ENCODE measurements around the gene GUCD1.
A peak's percentile ranks its signal among the peaks of the same experiment; 100 is the strongest.
"Not testable (repeated sequence)": the region's sequence is repeated elsewhere in the genome, so short reads cannot be mapped to it uniquely, and the experiment has no call there.

The GUCD1 gene

GRCh38 chr22:24563246-24563645 is 8.3 kb upstream of the GUCD1 start:
- DNase-seq, result no peak

GRCh38 chr22:24559471-24559870 is 4.5 kb upstream of the GUCD1 start:
- no peak for DNase-seq

- DNase-seq, result peak; percentile 100
Measured at GRCh38 chr22:24555165-24556039, 464 bp upstream of the GUCD1 start, which contains the start of gene SNRPD3. Gene SNRPD3 (plus strand): TSS chr22:24555999. CDS start chr22:24557675, 1,676 bp downstream.

GRCh38 chr22:24553597-24554312 is 1.2 kb downstream of the GUCD1 start:
- no peak for DNase-seq

- DNase-seq, result not testable (repeated sequence)
Measured at GRCh38 chr22:24552503-24553286, 2.2 kb downstream of the GUCD1 start.

DNA sequence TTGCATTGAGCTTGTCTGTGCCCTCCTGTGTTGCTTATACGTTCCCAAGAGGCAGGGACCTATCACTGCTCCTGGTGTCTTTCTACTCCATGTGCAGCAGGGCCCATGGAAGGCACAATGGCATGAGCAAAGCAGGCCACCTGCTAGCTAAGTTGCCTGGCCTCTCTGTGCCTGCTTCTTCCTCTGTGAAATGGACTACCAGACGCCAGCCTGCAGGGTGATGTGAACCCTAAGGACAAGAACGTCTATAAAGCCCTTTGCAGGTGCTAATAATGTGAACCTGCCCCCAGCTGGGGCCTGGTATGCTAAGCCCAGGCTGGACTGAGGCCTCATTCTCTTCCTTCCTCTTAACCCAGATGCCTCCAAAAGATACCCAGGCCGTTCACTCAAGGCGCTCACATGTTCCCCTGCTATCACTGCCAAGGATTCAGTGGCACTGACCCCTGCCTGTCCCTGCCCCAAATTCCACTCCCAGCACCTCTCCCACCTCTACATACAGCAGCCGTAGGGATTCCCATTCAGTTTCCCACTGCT is 4.0 kb downstream of the GUCD1 start:
- no peak for DNase-seq

DNA sequence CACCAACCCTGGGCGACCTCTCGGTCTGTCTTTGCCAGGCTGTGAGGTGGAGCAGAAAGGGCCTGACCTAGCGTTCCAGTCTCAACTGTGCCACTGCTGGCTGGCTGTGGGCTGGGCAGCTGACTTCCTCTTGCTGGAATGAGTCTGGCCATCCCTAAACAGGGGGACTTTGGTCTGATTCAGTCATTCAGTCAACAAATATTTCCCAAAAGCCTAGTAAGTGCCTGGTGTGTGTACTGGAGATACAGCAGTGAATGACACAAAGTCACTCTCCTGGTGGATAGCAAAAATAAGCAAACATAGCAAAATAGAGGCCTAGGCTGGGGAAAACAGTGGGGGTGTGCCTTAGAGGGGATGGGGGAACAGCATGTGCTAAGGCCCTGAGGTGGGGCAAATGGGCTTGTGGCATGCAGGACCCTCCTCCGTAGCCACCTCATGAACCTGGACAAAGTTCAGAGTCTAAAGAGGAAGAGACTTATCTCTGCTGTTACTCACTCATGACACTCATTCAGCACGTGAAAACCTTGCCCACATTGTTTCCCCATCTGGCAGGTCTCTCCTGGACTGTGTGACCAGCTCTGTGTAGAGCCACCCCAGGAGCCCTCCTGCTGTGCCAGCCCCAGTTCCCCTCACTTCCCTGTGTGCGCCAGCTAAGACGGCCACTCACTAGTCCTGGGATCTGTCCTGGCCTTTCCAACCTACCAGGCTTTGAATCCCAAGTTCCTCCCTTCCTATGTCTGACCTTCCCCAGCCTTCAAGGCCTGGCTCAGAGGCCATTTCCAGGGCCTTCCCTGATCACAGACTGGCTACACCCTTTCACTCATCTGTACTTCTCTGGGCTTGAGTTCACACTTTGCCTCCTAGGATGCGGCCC is 4.7 kb downstream of the GUCD1 start:
- DNase-seq, result no peak

- no peak for DNase-seq
Measured at GRCh38 chr22:24548812-24549211, 6.1 kb downstream of the GUCD1 start.

DNA sequence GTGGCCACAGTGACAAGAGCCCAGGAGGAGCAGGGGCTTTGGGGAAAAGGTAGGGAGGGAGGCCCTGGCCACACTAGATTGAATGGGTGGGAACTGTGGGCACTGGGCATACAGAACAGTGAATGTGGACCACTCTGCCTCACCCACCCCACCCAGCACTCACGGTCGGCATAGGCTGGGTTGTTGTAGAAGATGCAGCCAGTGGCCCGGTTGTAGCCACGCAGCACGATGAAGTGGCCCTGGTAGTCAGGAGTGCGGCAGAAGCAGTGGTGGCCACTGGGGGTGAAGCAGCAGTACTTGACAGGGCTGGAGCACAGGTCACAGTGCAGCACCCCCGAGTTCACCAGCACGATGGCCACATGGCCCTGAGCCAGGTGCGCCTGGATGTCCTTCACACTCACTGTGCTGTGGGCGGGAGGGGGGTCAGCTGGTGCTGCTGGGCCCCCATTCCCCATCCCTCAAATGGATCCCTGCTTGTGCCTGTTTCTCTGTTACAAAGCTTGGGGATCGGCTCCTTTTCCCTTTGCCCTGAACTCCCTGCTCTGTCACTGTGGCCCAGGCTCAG is 11.2 kb downstream of the GUCD1 start:
- DNase-seq, result no peak

- DNase-seq, result no peak
Measured at GRCh38 chr22:24543185-24543601, 11.7 kb downstream of the GUCD1 start.

GRCh38 chr22:24542641-24543040 is 12.3 kb downstream of the GUCD1 start:
- no peak for DNase-seq

GRCh38 chr22:24541681-24542515 is 13.0 kb downstream of the GUCD1 start:
- DNase-seq, result no peak

- no peak for DNase-seq
Measured at GRCh38 chr22:24540470-24540869, 14.5 kb downstream of the GUCD1 start.

GRCh38 chr22:24536089-24536488 is 18.8 kb downstream of the GUCD1 start:
- no peak for DNase-seq

- no peak for DNase-seq
Measured at GRCh38 chr22:24535348-24535747, 19.6 kb downstream of the GUCD1 start.

GRCh38 chr22:24532075-24532474 is 22.9 kb downstream of the GUCD1 start:
- no peak for DNase-seq

GRCh38 chr22:24530968-24531367 is 24.0 kb downstream of the GUCD1 start:
- not testable (repeated sequence) for DNase-seq

DNA sequence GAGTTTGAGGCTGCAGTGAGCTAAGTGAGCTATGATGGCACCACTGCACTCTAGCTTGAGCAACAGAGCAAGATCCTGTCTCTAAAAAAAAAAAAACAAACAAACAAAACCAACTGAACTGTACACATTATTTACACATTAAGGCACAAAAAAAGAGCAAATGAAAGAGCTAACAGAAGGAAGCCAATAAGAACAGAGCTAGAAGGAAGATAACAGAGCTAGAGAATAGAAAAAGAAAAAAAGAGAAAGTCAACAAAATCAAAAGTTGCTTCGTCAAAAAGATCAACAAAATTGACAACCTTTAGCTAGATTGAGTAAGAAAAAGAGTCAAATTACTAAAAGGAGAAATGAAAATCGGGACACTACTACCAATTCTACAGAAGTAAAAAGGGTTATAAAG is 25.0 kb downstream of the GUCD1 start:
- DNase-seq, result no peak

DNA sequence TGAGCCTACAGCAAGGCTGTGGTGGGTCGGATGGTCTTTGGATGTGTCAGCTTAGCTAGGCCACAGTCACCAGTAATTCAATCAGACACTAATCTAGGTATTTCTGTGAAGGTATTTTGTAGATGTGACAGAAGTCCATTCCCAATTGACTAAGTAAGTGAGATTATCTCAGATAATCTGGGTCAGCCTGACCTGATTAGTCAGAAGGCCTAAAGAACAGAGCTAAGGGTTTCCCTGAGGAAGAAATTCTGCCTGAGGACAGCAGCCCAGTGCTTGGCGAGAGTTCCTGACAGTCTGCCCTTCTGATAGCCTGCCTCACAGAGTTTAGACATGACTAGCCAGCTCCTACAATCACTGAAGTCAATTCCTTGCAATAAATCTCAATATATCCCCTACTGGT is 28.7 kb downstream of the GUCD1 start:
- no peak for DNase-seq

GRCh38 chr22:24525416-24526037 is 29.4 kb downstream of the GUCD1 start:
- DNase-seq, result peak; percentile 66

All from activated effector memory CD4-positive, alpha-beta T cell treated with Interleukin-2 at 50 U/mL for 16 hours (primary cell).